Hematopoietic multipotent progenitor cell treated with erythropoietin and hydrocortisone succinate and interleukin-3 and kit ligand, for 17 days (in vitro differentiated cells): ENCODE measurements around the gene KCP.
"Not testable (repeated sequence)": the region's sequence is repeated elsewhere in the genome, so short reads cannot be mapped to it uniquely, and the experiment has no call there.

Source experiments
- DNase-seq: peaks from one replicate; pipeline ENCODE4 v3.0.0-alpha.2; 2015; ENCODE audit warnings: low spot score

Gene KCP

GRCh38 chr7:128921866-128922440, 11.4 kb upstream of the KCP start:
- DNase-seq: no peak

- no peak for DNase-seq
Measured at GRCh38 chr7:128920913-128921582, 10.5 kb upstream of the KCP start.

- DNase-seq: no peak
Measured at GRCh38 chr7:128919881-128920799, 9.6 kb upstream of the KCP start.

- no peak for DNase-seq
Measured at GRCh38 chr7:128919241-128919640, 8.7 kb upstream of the KCP start.

GRCh38 chr7:128918016-128918665, 7.6 kb upstream of the KCP start:
- no peak for DNase-seq

GRCh38 chr7:128917122-128917521, 6.6 kb upstream of the KCP start:
- DNase-seq: no peak

- DNase-seq: no peak
Measured at GRCh38 chr7:128916643-128916915, 6.1 kb upstream of the KCP start.

GRCh38 chr7:128915841-128916642, 5.5 kb upstream of the KCP start:
- DNase-seq: no peak

- no peak for DNase-seq
Measured at GRCh38 chr7:128915271-128915819, 4.8 kb upstream of the KCP start.

- no peak for DNase-seq
Measured at GRCh38 chr7:128914566-128915151, 4.2 kb upstream of the KCP start.

GRCh38 chr7:128913870-128914565, 3.5 kb upstream of the KCP start:
- no peak for DNase-seq

GRCh38 chr7:128912709-128913495, 2.4 kb upstream of the KCP start:
- not testable (repeated sequence) for DNase-seq

- no peak for DNase-seq
Measured at GRCh38 chr7:128912281-128912680, 1.8 kb upstream of the KCP start.

GRCh38 chr7:128911423-128912031, 1.0 kb upstream of the KCP start:
- DNase-seq: no peak

GRCh38 chr7:128909625-128910568, 612 bp downstream of the KCP start:
- DNase-seq: no peak

GRCh38 chr7:128908750-128909624, 1.5 kb downstream of the KCP start:
- DNase-seq: no peak
